Sciatic nerve (tissue), 2 donors: Measurements from ENCODE around the gene CASZ1. TPM values are rescaled to one million over a fixed set of nuclear protein-coding genes. Genes with fewer than 3 reads are reported as not detected.
A peak's percentile ranks its signal among the peaks of the same experiment; 100 is the strongest.

Source experiments
- ATAC-seq: fragments of 200-7000 bp; cut with Tn5 transposase; one replicate; pipeline ENCODE4 v1.9.1; 2020; ENCODE audit warnings: mild to moderate bottlenecking, moderate library complexity
- DNase-seq: peaks from one replicate; pipeline ENCODE4 v3.0.0-alpha.2; 2020; ENCODE audit warnings: low spot score
- intact Hi-C: fragments of 100-400 bp; cut with DNase I; formaldehyde crosslinking; loops from one replicate; pipeline ENCODE4 v1.14.2; 2022
- total RNA-seq: library from RNA; stranded (reverse); fragmentation: NEBNext Ultra II Directional; extraction: Animal tissue kit (Norgen Biotek cat#: 25700); gene quantifications from one replicate; pipeline ENCODE4 v1.2.1, GENCODE V29; 2021
- donor health status: DM: no; HTN: no; CAD: no.
- donor health status: DM: no; HTN: no; CAD: no.

CASZ1 gene
- total RNA-seq, 1 donor from 2014 or later: 8.5 TPM

DNA sequence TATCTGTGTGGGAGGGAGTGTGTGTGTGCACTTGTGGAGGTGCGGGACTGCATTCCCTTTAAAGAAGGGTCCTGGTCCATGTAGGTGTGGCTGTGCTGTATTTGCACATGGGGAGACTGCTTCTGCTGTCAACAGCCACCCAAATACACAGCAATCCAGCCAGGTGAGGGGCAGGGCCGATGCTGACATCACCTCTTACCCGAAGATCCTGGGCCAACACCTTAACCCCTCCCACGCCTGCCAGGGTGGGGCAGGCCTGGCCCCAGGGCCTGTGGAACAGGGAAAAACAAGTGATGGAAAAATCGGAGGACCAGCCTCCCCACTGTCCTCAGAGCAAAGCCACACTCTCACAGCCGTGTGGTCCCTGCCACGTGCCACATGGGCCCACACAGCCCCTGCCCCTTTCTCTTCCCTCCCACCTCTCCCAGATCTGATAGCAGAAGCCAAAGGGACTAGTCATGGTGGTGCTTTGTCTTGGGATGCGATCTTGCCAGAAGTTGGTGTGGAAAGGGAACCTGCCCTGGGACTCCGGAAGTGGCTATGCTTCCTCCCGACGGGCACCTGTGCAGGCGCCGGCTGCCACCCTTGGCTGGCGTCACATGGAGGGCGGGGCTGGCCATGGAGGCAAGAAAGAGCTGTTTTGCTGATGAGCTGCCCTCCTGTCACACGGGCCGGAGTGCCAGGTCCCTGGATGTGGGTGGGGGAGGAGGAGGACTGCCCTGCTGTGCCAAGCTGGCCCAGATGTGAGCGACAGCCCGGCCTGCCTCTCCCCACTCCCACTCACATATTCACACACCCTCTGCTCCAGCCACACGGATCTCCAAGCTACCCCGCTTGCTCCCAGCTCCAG is 7.8 kb upstream of the CASZ1 start:
- intact Hi-C loops: no loop called here
- DNase-seq: no peak
- no peak for ATAC-seq

DNA sequence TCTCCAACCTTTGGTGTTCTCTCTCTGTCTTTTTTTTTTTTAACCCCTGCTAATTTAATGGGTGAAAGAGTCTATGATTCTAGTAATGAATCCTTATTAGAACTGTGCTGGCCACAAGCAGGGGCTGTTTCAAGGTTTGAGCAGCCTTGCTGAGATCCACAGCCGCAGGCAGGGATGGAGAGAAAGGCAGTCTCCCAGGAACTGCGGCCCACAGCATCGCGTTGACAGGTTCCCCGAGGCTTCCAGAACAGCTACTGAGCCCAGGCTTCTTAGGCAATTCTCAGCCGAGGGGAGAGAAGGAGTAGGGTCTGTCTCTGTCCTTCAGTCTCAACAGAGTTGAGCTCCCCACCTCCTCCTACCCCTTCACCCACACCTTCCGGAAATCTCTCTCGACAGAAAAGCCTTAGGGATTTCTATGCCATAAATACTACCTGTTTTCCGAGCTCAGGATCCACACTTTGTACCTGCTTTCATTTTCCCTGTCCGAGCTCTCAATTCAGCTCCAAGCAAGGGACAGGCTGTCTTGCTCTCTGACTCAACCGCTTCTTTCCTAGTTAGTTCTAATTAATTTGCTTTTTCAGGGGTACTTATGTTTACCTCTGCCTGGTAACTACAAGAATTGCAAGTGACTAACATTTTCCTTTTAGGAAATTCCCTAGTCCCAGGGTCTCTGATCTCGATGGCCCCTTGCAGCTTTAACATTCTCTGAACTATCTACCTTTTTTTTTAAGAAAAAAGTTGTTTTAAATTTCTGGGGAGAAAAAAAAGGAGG is 6.7 kb upstream of the CASZ1 start:
- intact Hi-C loops: no loop called here
- DNase-seq (no peak), ATAC-seq (no peak)

DNA sequence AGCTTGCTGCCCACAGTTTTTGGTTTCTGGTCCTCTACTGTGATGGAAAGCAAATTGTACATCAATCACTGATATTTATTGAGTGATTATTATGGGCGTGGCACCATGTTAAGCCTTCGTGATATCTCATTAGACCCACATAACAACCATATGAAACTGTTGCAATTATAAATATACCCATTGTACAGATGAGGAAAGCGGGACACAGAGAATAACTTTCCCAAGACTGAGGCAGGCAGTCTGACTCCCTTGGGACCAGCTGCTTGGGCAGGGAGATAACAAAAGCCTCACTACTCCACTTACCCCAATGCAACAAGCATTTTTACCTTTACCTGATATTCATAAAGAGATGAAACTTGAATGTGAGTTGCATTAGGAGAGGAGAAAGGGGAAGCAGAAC is 4.3 kb upstream of the CASZ1 start:
- intact Hi-C loops: no loop called here
- no peak for DNase-seq

DNA sequence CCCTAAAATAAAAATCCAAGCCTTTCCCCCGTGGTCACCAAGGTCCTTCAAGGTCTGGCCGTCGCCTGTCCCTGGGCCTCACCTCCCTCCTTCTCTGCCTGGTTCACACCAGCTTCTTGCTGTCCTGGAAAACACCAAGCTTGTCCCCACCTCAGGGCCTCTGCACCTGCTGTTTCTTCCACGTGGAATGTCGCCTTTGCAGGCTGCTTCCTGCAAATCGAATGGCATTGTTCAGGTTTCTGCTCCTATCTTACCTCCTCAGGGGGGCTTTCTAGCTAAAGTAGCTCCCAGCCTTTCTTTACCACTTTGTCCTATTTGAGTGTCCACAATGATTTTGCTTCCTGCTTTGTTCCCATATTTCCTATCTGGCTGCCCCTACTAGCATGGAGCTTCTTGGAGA is 3.3 kb upstream of the CASZ1 start:
- ATAC-seq (no peak), DNase-seq (no peak)
- intact Hi-C loops: no loop called here

More for the DNA sequence above, 4.3 kb upstream of the CASZ1 start:
- no peak for ATAC-seq

DNA sequence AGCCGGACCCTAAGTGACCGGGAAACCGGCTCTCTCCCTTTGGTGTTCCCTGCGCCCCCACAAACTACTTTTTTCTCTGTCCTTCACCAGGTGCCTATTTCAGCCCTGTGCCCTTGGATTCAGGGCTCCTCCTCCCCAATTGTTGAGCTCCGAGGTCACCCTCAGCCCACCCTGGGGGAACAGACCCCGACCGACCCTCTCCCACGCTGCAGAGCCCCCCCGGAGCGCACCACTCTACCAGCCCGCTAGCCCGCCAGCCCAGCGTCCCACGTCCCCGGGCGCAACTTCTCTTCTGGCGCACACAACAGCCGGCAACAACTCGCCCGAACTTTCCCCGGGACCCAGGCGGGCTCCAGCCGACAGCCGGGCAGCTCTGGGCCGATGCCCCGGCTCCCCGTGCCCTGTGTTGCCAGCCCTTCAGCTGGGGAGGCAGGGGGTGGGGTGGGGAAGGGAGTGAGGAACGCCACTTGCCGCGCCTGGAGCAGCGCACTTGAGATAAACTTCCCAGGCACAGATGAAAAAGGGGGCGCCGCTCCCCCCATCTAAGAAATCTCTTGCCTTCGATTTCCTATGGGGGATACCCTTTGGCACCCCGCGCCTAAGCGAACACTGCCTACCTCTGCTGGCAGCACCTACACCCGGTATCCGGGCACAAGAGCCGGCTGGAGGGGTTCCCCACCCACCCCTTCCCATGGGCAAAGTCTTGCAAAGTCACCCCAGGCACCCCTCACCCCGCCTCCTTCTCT is 997 bp downstream of the CASZ1 start:
- no peak for ATAC-seq
- intact Hi-C loops: no loop called here
- no peak for DNase-seq

DNA sequence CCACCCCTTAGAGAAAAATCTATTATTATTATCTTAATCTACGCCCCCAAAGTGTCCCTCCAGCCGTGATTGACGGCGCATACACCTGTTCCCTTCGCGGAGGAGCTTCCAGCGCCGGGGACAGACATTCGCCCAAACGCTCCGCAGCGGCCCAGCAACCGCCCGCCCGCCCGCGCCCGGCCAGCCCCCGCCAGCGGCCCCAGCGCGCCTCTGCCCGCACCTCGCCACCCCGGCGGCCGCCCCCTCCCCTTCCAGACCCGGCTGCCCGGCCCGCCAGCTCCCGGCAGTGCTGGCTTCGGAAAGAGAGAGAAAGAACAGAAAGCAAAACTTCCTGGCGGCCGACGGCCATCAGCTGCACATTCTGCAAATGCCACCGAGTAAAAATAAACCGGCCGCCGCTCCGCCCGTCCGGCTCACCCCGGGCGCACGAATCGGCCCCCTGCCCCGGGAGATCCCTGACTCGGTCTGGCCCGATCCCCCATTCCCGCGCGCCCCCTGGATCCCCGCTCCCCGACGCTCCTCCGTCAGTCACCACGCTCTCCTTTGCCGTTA is 1.6 kb downstream of the CASZ1 start:
- ATAC-seq (no peak), DNase-seq (no peak)
- intact Hi-C loops: no loop called here

DNA sequence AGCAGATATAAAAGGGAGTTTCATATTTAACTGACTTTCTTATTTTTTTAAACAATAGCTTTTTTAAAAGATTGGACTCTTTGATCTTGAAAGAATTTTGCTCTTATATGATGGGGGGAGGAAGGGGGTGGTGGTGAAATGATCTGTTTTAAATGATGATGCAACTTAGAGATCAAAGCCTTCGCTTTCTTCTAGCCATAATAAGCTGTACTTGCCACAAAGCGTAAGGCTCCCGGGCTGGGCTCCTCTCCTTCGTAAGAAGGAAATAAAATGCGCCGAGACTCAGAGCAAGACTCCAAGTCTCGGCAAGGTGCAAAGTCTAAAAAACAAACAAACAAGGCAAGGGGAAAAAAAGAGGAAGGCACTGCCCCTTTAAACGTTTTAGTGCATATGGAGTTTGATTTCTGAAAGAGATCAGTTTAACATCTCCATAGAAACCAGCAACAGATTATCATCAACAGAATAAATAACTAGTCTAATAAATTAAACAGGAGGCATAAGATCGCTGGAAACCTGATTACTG is 3.3 kb downstream of the CASZ1 start:
- ATAC-seq: no peak
- intact Hi-C loops: no loop called here
- DNase-seq: no peak

DNA sequence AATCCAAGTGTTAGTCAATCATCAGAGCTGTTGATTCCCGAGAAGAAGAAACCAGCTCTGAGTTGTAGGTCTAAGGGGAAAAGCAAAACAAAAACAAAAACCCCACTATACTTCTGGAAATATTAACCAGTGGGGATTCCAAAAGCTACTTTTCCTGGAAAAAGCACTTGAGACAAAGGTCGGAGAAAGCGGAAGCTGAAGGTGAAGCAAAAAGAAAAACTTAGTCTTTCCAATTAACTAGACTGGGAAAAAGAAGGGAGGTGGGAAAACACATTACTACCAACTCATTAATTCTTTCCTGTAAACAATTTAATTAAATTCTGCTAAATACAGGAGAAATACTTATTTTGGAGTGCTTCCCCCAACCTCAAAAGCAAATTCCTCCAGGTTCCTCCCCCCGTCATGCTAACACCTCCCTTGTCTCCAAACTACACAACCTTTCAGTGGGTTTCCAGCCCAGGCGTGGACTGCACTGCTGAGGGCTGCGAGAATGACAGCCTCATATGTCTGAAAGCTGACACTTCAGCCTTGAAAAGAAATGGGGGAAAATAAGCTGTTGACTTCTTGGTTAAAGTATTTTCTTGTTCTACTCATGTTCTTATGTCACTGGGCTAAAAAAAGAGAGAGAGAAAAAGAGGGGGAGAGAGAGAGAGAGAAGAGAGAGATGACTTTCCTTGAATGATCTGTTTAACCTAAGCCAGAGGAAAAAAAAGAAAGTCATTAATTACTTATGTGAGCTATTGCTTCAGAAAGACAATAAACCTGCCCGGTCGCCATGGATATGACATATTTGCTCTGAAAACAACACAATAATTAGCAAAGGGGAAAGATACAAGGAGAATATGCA is 5.1 kb downstream of the CASZ1 start:
- intact Hi-C loops: no loop called here
- DNase-seq (no peak), ATAC-seq (no peak)

DNA sequence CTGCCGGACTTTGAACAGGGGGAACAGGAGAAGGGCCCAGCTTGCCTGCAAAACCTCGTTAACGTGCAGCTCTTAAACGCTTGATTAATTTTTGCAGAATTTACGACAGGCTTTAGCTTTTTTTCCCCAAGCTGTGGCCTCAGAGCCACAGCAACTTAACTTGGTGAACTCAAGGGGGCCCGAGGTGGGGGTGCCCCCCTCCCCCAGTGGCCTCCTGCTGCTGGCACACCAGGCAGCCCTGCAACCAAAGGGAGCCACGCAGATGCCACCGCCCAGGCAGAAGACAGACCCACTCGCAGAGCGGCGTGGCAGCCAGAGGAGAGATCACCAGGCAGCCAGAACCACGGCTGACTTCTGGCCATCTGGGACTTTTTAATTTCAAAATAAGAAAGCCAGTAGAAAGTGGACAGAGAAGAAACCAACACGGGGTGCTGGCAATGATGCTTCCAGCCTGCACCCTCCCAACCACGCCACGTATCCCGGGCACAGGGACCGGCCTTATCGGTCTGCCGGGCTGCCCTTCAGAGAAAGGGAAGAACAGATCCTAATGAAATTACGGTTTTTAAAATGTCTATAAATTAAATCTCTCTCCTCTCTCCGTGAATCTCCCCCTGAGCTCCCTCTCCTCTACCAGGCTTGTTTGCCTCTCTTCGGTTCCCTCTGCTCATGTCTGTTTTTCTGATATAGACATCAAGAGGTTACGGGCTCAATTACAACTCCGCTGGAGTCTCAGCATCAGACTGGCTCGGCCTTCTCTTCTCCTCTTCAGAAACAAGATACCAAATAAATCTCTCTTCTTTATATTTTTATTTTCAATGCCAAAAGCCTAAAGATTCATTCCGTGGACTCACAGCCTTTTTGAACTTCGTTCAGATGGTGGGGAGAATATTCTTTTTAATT is 6.4 kb downstream of the CASZ1 start:
- intact Hi-C loops: no loop called here
- DNase-seq (no peak), ATAC-seq (no peak)

DNA sequence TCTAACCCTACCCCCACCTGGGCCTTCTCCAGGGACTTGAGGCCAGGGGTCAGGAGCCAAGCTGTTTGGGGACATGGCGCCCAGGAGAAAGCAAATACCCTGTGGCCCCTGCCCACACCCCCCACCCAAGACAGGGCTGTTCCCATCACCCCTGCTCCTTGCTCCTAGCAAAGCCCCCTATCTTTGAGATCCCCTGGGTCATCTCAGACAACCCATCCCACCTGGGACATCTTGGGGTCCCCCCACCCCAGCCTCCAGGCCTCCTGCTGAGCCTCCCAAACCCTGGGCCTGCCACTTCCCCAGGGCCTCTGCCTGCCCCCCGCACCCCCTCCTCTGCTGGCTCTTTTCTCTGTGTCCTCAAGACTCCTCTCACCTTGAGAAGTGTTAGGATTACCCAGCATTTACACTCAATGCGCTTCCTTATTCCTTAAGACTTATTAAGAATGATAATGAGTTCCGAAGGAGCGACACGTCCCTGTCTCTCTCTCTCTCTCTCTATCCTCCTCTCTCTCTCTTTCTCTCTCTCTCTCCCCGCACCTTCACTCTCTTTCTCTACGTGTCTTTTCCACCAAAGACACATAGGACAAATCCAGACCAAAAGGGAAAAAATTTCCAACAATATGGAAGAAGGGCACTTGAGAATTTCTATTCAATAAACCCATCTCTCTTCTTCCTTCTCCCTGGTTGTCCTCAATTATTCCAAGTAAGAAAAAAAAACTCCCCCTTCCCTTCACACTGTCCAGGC is 7.2 kb downstream of the CASZ1 start:
- intact Hi-C loops: no loop called here
- no peak for DNase-seq

DNA sequence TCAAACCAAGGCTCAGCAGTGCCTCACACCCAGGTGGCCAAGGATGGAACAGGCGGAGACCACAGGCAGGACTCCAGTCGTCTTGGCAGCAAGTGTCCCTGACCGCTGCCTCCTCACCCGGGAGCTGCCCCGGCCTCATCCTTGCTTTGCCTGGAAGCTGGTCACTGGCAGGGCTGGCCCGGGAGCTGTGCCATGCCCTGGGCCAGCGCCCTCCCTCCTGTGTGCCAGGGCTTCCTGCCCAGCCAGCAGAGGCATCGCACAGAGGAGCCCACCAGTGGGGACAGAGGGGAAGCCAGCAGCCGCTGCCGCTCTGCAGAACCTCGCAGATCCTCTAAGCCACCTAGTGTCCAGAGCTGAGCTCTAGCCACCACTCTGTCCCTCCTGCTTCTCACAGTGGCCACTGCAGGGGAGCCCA is 7.8 kb downstream of the CASZ1 start:
- DNase-seq: no peak
- peak; percentile 15 for ATAC-seq
- intact Hi-C loops: no loop called here

More for the DNA sequence above, 7.2 kb downstream of the CASZ1 start:
- ATAC-seq: no peak

DNA sequence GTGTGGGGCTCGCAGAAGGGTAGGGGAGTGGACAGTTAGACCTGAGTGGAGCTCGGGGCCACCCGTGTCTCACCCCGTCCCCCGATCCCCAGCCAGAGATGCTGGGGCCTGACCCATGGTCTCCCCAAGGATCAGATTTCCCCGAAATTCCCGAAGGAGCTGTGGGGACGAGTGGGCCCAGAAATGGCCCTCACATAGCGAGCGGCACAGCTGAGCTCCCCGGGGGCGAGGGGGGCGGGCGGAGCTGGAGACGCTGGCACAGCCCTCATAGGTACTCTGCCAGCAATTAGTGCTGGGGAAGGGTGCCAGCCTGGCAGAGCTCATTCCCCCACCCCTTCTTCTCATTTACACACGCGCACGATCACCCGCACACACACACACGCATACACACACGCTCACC is 9.2 kb downstream of the CASZ1 start:
- ATAC-seq (no peak), DNase-seq (no peak)
- intact Hi-C loops: no loop called here

DNA sequence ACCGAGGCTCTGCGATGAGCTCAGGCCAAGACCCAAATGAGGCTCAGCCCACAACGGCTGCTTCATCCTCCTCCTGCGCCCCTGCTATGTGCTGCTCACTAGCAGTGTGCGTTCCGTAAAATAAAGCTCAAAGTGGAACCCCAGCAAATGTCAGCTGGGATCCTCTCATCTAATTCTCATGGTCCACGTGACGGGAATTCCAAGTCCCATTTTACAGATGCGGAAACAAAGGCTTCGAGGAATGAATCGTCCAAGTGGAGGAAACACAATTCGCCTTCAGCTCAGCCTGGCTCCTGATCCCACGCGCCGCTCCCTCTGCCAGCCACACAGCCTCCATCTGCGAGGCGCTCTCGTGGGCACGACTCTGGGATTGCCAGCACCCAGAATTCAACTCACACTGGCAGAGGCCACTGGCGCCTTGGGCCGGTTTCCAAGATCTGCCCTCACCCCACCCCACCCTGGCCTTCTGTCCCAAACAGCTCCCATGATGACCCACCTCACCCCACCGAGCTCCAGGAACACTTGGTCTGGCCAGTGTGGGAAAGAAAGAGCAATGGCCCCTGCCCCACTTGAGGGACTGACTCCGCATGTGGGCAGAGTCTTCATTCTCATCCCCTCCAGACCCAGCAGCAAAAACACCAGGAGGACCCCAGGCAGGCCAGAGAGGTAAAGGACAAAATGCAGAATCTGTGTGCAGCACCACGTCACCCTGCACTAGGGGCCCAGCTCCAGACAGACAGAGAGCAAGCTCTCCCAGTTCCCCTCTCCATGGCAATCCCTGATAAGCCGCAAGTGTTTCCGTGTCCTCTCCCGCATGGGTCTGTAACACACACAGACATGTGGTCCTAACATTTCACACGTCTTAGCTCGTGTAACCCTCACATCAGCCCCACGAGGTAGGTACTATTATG is 10.5 kb downstream of the CASZ1 start:
- DNase-seq (no peak), ATAC-seq (no peak)
- intact Hi-C loops: no loop called here

DNA sequence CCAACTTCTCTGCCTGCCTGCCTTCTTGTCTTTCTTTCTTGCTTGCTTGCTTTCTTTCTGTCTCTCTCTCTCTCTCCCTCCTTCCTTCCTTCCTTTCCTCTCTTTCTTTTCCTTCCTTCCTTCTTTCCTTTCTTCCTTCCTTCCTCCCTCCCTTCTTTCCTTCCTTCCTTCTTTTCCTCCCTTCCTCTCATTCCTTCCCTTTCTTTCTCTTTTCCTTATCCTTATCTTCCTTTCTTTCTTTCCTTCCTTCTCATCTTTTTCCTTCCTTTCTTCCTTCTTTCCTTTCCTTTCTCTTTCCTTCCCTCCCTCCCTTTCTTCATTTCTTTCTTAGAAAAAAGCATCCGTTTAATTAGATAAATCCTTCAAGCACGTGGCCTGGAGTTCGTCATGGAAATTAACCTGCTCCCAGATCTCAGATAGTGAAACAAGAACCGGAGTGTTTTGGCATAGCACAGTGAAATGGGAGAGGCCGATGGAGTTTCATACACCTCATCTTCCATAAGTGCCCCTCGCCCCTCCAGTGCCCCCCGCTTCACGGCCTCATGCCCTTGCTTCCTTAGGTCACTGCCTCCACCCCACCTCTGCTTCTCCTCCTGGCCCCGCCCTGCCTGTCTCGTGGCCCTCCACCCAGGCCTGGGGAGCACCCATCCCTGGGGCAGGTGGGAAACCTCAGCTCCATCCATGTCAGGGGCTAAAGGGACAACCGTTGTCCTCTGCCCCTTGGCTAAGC is 11.3 kb downstream of the CASZ1 start:
- intact Hi-C loops: no loop called here
- DNase-seq (no peak), ATAC-seq (no peak)
